Esophagus squamous epithelium (tissue), 4 donors: ENCODE results near the gene GRIN2D.
"Not testable (repeated sequence)": the region's sequence is repeated elsewhere in the genome, so short reads cannot be mapped to it uniquely, and the experiment has no call there.

Experiments
- CTCF ChIP-seq, 6 experiments: fragments of 450-650 bp in 4 of 6; fragments of 200-600 bp in 2 of 6; sonication (generic) in 2 of 6; IDR thresholded peaks; one replicate each; pipeline ENCODE4 v1.5.1; 2016 to 2019; ENCODE audit warnings: antibody characterized with exemption in 6 of 6, mild to moderate bottlenecking in 4 of 6, moderate library complexity in 4 of 6
- POLR2A ChIP-seq, 4 donors: fragments of 450-650 bp; IDR thresholded peaks; one replicate each; pipeline ENCODE4 v1.6.1; 2017; ENCODE audit warnings: antibody characterized with exemption in 4 of 4, mild to moderate bottlenecking in 4 of 4, moderate library complexity in 3 of 4

GRCh38 chr19:48371771-48372170, 21.7 kb upstream of the GRIN2D start:
- not testable (repeated sequence) for TF ChIP-seq POLR2A, CTCF (IDR thresholded peaks at IDR 0.05)
